Amniotic stem cell (primary cell): ENCODE measurements around the gene RSPH6A.
A peak's percentile ranks its signal among the peaks of the same experiment; 100 is the strongest.

Source experiments
- DNase-seq: peaks from one replicate; lab custom pipeline; 2025; lab: John Stamatoyannopoulos, UW

The RSPH6A gene

DNA sequence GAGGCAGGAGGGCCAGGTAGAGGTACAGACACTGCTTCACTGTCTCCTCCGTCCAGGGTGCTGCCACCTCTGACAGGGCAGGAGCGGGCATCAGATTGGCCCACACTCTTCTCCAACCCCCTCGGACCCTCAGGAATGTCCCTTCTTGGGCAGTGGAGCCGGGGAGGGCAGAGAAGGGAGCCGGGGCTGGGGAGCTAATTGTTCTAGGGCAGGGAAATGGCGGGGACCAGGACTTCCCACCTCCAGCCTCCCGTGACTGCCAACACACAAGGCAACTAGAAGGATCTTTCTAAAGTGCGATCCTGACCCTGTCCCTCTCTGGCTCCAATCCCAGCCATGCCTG, 10.1 kb upstream of the RSPH6A start:
- DNase-seq, result no peak

DNA sequence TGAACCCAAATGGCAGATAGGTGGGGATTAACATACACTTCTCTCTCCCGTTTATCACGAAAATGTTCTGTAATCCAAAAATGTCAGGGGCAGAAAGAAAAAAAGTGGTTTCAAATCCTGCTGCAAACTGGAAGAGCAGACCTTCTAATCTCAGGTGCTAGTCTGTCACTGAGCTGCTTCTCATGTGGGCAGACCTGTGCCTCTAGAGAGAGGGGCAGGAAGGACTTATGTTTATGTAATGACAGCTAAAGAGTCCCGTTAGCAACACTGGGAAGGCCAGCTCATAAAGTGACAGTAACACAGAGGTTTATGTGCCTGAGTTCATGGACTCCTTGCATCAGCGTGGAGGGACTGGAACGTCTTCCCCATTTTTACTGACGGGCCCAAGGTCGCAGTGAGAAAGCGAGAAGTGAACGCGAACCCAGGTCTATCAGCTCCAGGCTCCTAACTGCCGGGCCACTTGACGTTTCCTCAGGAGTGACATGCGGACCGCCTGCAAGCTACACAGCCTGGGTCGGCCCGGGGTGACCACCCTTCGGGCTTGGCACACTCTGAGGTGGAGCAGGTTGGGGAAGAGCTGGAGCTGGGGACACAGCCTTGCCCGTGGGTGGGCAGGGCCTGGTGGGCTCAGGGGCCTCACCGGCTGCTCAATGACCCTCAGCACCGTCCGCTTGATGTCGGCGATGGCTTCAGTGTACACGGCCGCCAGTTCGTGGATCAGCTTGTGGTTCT, 9.6 kb upstream of the RSPH6A start:
- no peak for DNase-seq

DNA sequence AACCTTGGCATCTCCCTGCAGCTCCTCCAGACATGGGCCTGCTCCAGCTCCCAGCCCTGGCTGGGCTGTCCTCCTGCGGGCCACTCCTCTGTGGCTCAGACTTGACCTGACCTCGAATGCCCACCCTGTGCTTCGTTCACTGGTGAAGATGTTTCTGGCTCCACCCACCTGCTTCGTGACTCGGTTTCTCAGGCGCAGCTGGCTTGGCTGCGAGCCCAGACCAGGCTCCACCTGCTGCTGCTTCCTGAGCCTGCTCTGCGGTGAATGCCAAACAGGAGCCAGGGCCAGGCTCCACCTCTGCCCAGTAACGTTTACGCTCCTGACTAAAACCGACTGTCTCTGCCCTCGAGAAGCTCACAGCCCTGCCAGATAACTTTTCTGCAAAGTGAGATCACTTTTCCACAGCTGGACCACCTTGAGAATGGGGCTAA, 8.9 kb upstream of the RSPH6A start:
- DNase-seq, result no peak

DNA sequence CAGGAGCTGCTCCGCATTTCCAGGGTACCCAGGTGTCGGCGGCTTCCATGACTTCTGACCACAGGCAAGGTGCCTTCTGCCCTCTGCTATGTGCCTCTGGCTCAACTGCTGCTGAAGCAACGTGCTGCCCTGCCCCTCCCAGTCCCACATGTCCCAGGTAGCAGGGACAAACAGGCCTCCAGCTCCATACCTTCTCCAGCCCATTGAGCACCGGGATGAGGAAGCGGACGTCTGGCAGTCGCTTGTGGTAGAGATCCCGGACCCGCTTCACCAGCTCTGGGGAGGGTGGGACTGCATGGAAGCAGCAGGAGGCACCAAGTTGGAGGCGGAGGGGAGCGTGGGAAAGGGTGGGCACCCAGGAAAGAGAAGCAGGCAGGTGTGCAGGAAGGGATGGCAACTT, 8.1 kb upstream of the RSPH6A start:
- DNase-seq, result no peak

DNA sequence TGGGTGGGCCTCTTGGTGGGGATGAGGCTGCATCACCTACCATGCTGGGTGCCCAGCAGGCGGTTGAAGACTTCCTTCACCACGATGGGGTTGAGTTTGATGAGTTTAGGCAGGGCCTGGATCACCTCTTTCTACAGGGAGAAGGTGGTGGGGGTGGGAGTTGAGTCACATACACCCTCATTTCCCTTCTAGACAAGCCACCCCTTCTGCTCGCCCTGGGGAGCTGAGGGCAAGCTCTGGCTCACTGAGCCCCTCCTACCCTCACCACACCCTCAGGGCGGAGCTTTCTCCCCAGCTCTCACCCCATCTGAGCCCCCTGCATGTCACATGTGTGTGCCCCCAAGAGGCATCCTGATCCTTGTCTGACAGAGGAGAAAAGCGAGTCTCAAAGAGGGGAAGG, 7.6 kb upstream of the RSPH6A start:
- DNase-seq, result no peak

DNA sequence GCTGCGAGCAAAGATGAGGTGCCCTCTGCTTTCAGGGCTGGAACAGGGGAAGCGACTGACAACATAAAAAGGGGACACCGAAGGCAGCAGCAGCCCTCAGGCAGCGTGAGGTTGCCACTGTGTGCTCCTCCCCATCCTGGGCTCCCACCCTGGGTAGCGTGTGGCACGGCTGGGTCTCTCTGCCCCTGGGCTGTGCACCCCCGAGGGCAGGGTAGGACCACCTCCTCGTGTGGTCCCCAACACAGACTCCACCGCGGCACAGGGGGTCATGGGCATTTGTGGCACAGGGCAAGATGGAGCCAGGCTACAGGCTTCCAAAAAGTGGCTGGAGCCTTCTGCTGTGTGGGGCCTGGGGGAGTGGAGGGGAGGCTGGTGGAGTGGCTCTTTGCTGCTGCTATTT, 6.5 kb upstream of the RSPH6A start:
- no peak for DNase-seq

DNA sequence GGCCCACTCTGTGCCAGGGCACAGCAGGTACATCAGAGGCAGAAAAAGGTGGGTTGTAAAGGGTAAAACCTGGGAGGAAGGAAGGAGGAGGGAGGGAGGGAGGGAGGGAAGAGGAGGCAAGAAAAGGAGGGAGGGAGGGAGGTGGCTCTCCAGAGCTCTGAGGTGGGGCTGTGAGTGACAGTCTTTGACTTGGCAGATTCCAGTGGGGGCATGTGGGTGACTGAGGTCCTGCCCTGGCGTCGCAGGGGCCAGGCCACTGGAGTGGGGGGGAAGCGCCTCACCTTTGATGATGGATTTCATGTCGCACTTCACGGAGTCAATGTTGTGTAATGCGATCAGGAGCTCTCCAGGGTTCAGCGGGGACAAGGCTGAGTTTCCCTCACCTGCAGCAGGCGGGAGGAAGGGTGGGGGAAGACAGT, 6.0 kb upstream of the RSPH6A start:
- DNase-seq, result no peak

DNA sequence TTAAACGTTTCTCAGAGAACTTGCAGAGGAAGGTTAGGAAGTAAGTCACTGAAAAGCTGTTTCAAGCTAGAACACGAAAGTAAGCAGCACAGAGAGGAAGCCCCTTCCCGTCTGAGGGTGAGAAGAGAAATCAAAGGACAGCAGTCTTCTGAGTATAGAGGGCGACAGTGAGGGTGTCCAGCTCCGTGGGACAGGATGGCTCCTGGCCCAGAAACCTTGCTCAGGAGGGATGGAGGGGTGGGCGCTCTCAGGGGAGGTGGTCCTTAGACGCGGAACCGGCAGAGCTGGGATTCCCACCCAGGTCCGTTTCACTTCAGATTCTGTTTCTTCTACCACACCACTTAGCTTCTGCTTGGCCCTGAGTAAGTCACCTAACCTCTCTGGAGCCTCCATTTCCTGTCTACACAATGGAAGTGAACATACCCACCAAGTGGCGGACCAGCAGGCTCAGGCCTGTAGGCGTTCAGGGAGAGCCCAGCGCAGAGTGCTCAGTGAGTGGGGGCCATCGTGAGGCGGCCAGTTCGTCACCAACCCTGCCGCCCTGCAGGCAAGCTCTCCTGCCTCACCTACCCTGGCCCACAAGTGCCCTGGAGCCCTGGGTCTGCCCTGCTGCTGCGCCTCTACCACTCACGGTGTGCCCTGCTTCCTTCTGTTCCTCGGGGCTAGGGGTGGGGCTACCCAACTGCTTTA, 5.5 kb upstream of the RSPH6A start:
- no peak for DNase-seq

DNA sequence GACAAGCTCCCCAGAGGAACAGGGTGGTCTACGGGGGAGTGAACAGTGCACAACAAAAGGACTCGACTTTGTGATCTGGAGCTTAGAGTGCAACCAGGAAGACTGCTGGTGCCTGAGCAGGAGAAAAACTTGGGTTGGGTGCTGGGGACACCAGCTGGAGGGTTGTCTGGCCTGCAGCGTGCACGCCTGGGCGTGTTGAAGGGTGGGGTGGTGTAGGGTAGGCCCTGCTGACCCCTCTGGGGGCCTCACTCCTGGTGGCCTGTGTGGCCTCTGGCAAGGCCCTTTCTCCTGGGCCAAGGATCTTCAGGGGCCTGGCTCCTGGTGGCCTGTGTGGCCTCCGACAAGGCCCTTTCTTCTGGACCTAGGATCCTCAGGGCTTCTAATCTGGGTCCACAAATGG, 4.7 kb upstream of the RSPH6A start:
- DNase-seq, result no peak

DNA sequence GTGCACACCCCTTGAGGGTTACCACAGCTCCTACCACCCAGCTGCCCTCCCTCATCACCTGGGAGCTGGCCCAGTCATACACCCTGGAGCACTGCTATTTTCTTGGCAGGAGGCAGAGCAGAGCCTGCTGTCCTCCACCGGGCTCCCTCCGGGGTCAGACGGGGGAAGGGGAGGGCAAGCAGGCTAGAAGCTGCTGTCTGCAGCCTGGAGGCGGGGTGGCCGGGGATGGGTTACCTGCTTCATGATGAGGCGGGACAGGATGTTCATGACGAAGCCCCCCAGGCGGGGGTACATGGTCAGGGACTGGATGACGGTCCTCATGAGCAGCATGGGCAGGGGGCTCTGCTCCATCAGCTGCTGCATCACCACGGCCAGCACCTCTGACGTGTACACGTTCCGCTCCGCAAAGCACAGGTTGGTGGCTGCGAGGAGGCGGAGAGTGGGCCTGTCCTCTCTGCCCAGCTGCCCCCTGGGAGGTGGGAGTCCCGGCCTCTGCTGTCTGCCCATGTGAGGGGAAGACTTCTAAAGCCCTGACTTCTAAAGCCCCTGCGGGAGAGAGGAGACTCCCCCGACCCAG, 2.7 kb upstream of the RSPH6A start:
- DNase-seq, result no peak

DNA sequence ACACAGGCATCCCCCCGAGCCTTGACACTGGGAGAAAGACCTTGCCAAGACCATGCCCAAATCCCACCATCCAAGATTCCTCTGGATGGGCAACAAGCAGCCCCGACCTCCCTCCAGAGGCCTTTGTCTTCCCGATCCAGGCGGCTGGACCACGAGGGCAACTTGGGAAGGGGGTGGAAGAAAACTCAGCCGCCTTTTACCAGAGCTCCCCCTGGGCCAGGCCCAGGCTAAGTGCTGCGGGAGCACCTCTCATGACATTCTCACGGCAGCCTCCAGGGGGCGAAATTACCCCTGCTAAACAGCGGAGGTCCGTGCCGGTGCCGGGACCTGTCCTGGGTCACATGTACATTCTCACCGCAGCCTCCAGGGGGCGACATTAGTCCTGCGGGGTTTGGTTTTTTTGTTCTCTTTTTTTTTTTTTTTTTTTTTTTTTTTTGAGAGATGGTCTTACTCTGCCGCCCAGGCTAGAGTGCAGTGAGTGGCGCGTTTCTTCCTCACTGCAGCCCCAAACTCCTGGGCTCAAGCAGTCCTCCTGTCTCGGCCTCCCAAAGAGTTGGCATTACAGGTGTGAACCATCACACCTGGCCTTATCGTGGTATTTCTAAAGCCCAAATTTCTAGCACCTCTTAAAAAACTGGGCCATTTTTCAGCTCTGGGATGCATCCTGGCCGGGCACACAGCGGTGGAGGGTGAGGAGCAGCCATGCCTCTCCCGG, 2.1 kb upstream of the RSPH6A start:
- peak; percentile 83 for DNase-seq

DNA sequence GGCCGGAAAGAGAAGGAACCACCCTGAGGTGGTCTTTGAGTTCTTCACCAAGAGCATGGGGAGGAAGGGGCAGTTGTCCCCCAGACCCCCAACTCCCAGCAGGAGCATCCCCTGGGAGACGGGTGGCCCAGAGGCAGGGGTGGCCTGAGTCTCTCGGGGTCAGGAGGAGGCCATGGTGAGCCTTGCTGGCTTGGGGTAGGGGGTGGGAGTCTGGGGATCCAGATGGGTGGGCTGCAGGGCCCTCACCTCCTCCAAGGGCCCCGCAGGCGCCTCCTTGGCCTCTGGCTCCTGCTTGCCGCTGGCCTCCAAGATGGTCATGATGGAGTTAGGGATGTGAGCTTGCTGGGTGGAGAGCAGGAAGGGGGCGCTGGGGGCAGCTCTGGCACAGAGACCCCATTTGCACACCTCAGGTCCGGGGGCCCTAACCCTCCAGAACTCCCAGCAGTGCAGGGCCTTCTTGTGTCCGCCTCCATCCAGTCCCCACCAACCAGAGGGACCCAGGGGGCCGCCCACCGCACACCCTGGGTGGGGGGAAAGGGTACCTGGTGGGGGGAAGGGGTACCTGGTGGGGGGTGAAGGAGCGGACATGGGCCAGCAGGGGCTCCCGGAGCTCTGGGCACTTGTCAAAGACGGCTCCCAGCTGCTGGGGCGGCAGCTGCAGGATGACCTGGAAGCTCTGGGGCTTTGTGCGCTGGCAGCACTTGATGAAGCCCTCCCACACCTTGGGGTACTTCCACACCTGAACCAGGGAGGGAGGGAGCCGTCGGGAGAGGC, 1.3 kb upstream of the RSPH6A start:
- no peak for DNase-seq

DNA sequence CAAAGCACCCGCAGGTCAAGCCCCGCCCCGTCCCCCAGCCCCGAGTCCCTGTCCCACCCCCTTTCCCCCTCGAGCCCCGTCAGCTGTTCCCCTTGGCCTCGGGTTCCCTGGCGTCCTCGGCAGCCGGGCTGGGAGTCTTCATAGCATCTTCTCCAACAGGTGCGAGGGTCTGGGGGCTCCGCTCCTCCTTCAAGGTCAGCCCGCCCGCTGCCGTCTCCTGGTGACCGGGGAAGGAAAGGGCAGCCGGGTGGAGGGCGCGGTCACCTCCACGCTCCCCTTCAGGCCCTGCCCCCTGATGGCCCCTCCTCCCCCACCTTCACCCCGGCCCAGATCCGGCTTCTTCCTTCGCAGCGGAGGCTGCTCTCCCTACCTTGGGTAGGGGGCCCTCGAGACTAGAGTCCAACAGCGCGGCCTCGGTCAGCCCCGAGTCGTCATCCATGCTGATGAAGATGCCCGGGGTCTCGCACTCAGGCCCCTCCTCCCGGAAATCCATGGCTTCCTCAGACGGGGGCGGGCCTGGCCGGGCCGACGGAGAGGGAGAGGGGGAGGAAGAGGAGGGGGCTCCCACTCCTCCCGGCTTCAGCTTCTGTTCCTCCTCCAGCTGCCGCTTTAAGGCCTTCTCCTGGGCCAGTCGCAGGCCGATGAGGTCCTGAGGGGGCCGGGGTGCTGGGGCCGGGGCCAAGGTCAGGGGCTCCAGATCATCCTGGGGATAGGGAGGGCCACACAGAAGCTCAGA, 541 bp upstream of the RSPH6A start:
- DNase-seq, result no peak

DNA sequence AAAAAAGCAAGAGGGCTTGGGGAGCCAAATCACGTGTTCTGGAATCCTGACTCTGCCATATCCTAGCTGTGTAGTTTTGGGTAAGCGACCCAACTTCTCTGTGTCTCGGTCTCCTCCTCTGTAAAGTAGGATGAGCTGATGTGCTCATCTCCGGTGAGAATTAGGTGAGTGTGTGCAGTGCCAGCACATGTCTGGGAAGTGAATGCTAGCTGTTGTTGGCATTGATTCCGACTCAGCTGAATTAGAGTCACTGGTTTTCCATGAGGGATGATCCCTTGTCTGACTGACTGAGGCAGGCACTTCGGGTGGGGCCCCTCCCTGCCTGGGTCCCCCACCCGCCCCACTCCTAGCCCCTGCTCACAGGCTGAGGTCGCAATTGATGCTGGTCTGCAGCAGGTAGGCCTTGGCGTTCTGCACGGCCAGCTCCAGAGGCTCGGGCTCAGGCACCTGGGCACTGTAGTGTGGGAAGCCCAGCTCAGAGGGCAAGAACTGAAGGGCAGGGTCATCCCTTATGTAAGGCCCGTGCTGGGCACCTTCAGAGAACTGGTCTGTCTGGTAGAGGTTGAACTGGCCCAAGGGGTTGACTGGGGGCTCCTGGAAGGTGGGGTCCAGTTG, 835 bp downstream of the RSPH6A start:
- DNase-seq, result no peak

DNA sequence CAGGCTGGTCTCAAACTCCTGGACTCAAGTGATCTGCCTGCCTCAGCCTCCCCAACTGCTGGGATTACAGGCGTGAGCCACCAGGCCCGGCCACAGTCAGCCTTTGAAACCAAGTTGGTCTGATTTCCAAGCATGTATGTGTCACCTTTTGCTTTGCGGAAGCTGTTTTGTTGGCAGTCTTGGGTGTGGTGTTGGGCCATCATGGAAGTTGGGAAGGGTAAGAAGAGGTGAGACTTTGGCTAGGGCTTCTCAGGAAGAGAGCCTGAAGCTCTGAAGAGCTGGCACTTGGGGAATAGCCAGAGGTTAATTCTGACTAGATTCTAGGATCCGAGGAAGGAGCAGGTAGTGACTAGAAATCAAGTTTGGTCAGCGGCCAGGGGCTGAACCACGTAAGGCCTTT, 2.8 kb downstream of the RSPH6A start:
- DNase-seq, result no peak

DNA sequence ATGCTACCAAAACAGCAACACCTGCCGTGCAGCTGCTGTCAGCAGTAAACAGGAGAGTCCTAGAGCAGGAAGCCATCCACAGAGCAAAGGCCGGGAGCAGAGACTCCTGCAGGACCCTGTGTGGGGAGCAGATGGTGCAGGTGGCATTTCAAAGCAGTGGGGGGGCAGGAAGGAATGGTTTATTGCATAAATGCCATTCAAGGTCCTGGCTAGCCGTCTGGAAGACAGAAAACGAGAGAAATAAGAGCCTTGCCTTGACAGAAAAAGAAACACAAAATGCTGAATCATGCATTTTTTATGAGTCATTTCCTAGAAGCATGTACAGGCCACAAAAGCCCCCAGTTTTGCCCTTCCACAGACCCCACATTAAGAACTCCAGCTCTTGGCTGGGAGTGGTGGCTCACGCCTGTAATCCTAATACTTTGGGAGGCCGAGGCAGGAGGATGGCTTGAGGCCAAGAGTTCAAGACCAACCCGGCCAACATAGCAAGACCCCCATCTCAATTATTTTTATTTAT, 5.4 kb downstream of the RSPH6A start:
- DNase-seq, result no peak

DNA sequence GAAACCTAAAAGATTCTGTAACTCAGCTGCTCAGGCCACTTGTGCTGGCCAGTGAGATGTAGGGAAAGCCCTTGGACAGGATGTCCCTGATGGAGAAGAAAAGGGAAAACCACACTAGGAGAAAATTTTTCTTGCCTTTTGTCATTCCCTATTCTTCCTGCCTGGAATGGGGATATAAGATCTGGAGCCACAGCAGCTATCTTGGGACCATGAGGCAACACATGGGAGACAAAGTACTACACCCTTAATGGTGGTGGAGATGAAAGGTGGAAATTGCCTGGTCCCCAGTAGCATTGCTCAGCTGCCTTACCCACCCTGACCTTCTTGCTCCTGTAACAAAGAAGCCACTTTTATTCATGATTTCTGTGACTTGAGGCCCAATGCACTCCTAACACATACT, 9.4 kb downstream of the RSPH6A start:
- DNase-seq, result no peak

DNA sequence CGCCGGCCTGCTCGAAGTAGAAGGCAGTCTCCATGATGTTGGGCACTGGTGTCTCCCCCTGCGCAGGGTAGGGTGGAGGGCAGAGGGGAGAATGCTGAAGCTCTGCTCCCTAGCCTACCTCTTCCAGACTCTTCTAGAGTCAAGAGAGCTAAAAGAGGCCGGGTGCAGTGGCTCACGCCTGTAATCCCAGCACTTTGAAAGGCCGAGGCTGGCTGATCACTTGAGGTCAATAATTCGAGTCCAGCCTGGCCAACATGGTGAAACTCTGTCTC, 10.2 kb downstream of the RSPH6A start:
- DNase-seq, result no peak

DNA sequence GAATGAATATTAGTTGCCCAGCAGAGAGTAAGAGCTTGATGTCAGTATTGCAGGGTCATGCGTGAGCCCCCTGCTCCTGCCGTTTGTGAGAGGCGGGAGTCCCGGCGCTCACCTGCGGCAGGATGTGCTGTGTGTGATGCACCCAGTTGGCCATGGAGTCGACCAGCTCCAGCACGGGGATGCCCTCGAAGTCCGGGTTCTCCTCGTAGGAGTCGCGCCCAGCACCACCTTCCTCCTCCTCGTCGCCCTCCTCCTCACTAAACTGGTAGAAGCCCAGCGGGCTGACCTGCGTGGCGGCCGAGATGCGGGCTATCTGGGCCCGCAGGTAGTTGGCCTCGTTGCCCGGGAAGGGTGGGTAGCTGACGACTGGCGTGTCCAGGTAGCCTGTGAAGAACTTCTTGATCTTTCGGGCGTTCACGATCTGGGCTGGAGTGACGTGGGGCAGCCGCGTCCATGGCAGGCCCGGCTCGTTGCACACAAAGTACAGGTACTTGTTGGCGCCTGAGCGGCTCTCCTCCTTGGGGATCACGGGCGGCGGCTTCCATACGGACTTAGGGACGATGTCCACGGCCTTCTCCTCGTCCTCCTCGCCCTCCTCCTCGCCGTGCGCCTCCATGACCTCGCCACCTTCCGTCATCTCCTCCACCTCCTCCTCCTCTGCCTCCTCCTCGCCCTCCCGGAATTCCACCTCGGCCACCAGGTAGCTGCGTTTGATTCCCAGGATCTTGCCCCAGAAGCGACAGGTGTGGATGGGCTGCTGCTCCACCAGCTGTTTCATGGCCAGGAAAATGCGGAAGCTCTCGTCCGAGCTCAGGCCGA, 10.8 kb downstream of the RSPH6A start:
- no peak for DNase-seq

DNA sequence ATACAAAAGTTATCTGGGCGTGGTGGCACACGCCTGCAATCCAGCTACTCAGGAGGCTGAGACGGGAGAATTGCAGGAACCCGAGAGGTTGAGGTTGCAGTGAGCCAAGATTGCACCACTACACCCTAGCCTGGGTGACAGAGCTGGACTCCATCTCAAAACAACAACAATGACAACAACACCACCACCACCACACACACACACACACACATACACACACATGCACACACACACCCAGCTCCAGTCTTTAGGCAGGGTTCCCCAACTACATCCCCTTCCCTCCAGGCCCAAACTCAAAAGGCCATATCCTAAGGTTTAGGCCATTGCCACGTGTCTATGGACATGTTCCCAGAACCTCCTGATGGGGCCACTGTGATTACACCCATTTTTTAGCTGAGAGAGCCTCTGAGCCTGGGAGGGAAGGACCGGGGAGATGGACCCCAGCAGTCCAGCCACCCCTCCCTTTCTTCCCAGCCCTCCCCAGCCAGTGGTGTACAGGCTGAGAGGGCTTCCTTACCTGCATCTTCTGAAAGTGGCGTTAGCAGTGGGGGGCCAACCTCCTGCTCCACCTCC, 13.4 kb downstream of the RSPH6A start:
- DNase-seq, result no peak
